Testis (tissue), 3 donors: Measurements from ENCODE around the gene GBF1. TPM values are rescaled to one million over a fixed set of nuclear protein-coding genes. Genes with fewer than 3 reads are reported as not detected.
A peak's percentile ranks its signal among the peaks of the same experiment; 100 is the strongest.

Experiments
- DNase-seq: peaks from one replicate; pipeline ENCODE4 v3.0.0-alpha.2; 2019
- H3K27ac ChIP-seq, 2 donors: fragments of 200-600 bp; sonication (generic); one replicate each; pipeline ENCODE4 v1.5.1; 2019
- H3K27me3 ChIP-seq: fragments of 200-600 bp; sonication (generic); one replicate; pipeline ENCODE4 v1.5.1; 2019
- H3K36me3 ChIP-seq: fragments of 200-600 bp; sonication (generic); one replicate; pipeline ENCODE4 v1.5.1; 2017; ENCODE audit warnings: low read depth; ENCODE audit errors: missing control alignments
- H3K4me1 ChIP-seq: fragments of 200-600 bp; sonication (generic); one replicate; pipeline ENCODE4 v1.5.1; 2019
- H3K4me3 ChIP-seq, 2 donors: fragments of 200-600 bp; sonication (generic); one replicate each; pipeline ENCODE4 v1.5.1; 2017 to 2019
- H3K9me3 ChIP-seq: fragments of 200-600 bp; sonication (generic); one replicate; pipeline ENCODE4 v1.5.1; 2017
- CTCF ChIP-seq, 3 experiments: fragments of 450-650 bp in 2 of 3; fragments of 200-600 bp in 1 of 3; sonication (generic) in 1 of 3; IDR thresholded peaks; one replicate each; pipeline ENCODE4 v1.5.1; 2016 to 2019; ENCODE audit warnings: antibody characterized with exemption in 3 of 3, mild to moderate bottlenecking in 2 of 3, moderate library complexity in 1 of 3
- POLR2A ChIP-seq: fragments of 450-650 bp; IDR thresholded peaks from one replicate; pipeline ENCODE4 v1.6.1; 2017; ENCODE audit warnings: antibody characterized with exemption, mild to moderate bottlenecking, moderate library complexity
- WGBS, 2 donors: methylation state at CpG; one replicate each; pipeline ENCODE4 v1.1.5; 2018; 5-methylcytosine and 5-hydroxymethylcytosine counted together
- intact Hi-C: fragments of 100-400 bp; cut with DNase I; formaldehyde crosslinking; loops from one replicate; pipeline ENCODE4 v1.15.1; 2023; ENCODE audit warnings: low total_unique reads
- polyA plus RNA-seq: library from polyadenylated mRNA; stranded (reverse); fragments of 350-450 nt; fragmentation: Illumina TruSeq; extraction: RNeasy Lipid Tissue Mini Kit (QIAGEN cat#74804); gene quantifications from one replicate; pipeline ENCODE4 v1.2.3, GENCODE V29; 2014; ENCODE audit warnings: low read depth, low replicate concordance; ENCODE audit not compliant: insufficient read depth
- total RNA-seq, 2 donors: library from RNA; depleted of rRNA; stranded (reverse); fragments of >200 nt; gene quantifications; one replicate each; pipeline ENCODE4 v1.2.3, GENCODE V29; 2016

GBF1 gene
- total and polyA plus RNA-seq, 3 donors from 2014 or later, result 58.2 to 76.4 (median 72.1) TPM

- WGBS, 2 donors, result 80 to 85% methylated on average over 3 of the region's 3 CpGs
Observed at GRCh38 chr10:102335184-102335583, 89.9 kb downstream of the GBF1 start.

GRCh38 chr10:102341038-102341688 lies 95.8 kb downstream of the GBF1 start:
- no peak for TF ChIP-seq CTCF (IDR thresholded peaks at IDR 0.05)
- TF ChIP-seq POLR2A, result no peak
- Histone ChIP-seq H3K9me3 (no peaks in the 10 kb centered on the region), H3K4me3 (no peak overlapping the region), H3K4me1 (no peaks in the 10 kb centered on the region), H3K27me3 (no peaks in the 10 kb centered on the region), H3K36me3 (no peaks in the 10 kb centered on the region), H3K27ac (no peak overlapping the region)
- WGBS, 2 donors, result 85 to 89% methylated on average over 2 of the region's 2 CpGs
- intact Hi-C loops, result no loop called here
- DNase-seq, result no peak

More at GRCh38 chr10:102335184-102335583, 89.9 kb downstream of the GBF1 start:
- Histone ChIP-seq H3K27ac (no peak overlapping the region), H3K36me3 (no peaks in the 10 kb centered on the region), H3K4me1 (no peaks in the 10 kb centered on the region), H3K9me3 (no peaks in the 10 kb centered on the region), H3K4me3 (no peak overlapping the region), H3K27me3 (no peaks in the 10 kb centered on the region)
- TF ChIP-seq POLR2A (no peak), CTCF (IDR thresholded peaks at IDR 0.05) (no peak)
- peak; percentile 26 for DNase-seq
- intact Hi-C loops, result no loop called here

GRCh38 chr10:102342458-102342857 lies 97.1 kb downstream of the GBF1 start:
- TF ChIP-seq CTCF (IDR thresholded peaks at IDR 0.05) (no peak), POLR2A (no peak)
- Histone ChIP-seq H3K9me3 (no peaks in the 10 kb centered on the region), H3K27me3 (no peaks in the 10 kb centered on the region), H3K4me1 (no peaks in the 10 kb centered on the region), H3K27ac (no peak overlapping the region), H3K36me3 (no peaks in the 10 kb centered on the region), H3K4me3 (no peak overlapping the region)
- intact Hi-C loops, result no loop called here
- DNase-seq, result no peak
- WGBS, 2 donors, result 33 to 51% methylated on average over 2 of the region's 2 CpGs

- Histone ChIP-seq H3K36me3 (no peaks in the 10 kb centered on the region), H3K4me1 (no peaks in the 10 kb centered on the region), H3K4me3 (no peak overlapping the region), H3K27ac (no peak overlapping the region), H3K27me3 (no peaks in the 10 kb centered on the region), H3K9me3 (no peaks in the 10 kb centered on the region)
- TF ChIP-seq CTCF (IDR thresholded peaks at IDR 0.05), result no peak
- TF ChIP-seq POLR2A, result no peak
- 79 to 88% methylated on average over 3 of the region's 3 CpGs for WGBS, 2 donors
- no peak for DNase-seq
- intact Hi-C loops, result no loop called here
Observed at GRCh38 chr10:102342958-102343357, 97.6 kb downstream of the GBF1 start.

- Histone ChIP-seq H3K4me3 (no peak overlapping the region), H3K4me1 (no peaks in the 10 kb centered on the region), H3K9me3 (no peaks in the 10 kb centered on the region), H3K27ac (no peak overlapping the region), H3K36me3 (no peaks in the 10 kb centered on the region), H3K27me3 (no peaks in the 10 kb centered on the region)
- DNase-seq, result no peak
- intact Hi-C loops, result no loop called here
- TF ChIP-seq CTCF (IDR thresholded peaks at IDR 0.05) (no peak), POLR2A (no peak)
- WGBS, 2 donors, result 93 to 94% methylated on average over 3 of the region's 3 CpGs
Observed at GRCh38 chr10:102344067-102344466, 98.7 kb downstream of the GBF1 start.
